Measurements from ENCODE around the gene C1QTNF6.

The C1QTNF6 gene

DNA sequence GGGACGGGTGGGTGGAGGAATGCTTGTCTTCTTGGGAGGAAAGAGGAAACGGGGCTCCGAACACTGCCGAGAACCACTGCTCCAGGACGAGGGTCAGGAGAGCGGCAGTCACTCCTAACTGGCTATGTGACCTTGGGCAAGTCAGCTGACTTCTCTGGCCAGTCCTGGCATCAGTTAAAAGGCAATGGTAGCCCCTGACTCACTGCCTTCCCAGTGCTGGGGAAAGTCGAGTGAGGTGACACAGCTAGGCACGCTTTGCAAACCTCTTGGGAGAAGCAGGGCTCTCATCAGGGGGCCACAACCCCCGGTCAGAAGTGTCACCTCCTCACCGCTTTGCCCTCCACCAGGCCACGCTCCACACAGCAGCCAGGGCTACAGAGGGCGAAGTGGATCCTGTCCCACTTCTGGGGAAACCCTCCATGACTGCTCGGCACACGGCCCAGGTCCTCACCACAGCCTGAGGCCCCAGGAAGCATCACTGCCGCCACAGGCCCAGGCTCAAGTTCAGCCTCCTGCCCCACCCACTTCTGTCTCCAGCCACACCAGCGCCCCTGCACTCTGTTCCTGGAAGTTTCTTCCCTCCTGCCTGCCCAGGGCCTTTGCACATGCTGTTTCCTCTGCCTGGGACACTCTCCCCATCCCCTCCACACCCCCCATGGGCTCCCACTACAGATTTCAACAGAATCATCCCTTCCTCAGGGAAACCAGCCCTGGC, 54.6 kb downstream of the C1QTNF6 start:
- H3K4me3 ChIP-seq (ENCODE audit: control insufficient read depth, low read depth, low read length) = no peak overlapping the region
- no peak for DNase-seq (ENCODE audit: low read depth)
- TF ChIP-seq CTCF (IDR thresholded peaks at IDR 0.05; ENCODE audit: control insufficient read depth, insufficient read depth, low read depth, low read length, missing control alignments) = no peak

DNA sequence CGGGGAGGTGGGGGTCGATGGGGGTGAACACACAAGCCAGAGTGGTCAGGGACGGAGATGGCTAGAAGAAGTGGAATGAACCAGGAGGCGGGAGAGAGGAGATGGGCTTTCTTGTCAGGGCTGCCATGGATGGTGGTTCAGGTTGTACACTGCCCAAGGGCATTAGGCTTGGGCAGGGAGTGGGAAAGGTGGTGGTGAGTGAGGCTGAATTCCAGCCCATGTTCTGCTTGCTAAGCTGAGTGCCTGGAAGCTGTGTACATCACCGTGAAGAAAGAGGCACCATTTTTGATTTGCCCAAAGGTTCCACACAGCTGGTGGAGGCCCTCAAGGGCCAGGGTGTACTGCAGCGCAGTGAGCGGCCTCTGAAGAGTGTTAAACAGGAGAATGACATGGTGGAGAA, 55.3 kb downstream of the C1QTNF6 start:
- no peak overlapping the region for H3K4me3 ChIP-seq (ENCODE audit: control insufficient read depth, low read depth, low read length)
- TF ChIP-seq CTCF (IDR thresholded peaks at IDR 0.05; ENCODE audit: control insufficient read depth, insufficient read depth, low read depth, low read length, missing control alignments) = no peak
- no peak for DNase-seq (ENCODE audit: low read depth)
